K562 treated with DMSO at 1 percent for 4 hours (cell line): Measurements from ENCODE around the gene MME. TPM values are rescaled to one million over a fixed set of nuclear protein-coding genes. Genes with fewer than 3 reads are reported as not detected.

Experiments
- total RNA-seq: library from RNA; unstranded; fragments of 300-600 nt; gene quantifications from 2 replicates; pipeline ENCODE4 v1.2.3, GENCODE V29; 2022; ENCODE audit not compliant: insufficient read depth

Gene MME
- total RNA-seq: 1.3 and 2.2 TPM in 2 replicates

DNA sequence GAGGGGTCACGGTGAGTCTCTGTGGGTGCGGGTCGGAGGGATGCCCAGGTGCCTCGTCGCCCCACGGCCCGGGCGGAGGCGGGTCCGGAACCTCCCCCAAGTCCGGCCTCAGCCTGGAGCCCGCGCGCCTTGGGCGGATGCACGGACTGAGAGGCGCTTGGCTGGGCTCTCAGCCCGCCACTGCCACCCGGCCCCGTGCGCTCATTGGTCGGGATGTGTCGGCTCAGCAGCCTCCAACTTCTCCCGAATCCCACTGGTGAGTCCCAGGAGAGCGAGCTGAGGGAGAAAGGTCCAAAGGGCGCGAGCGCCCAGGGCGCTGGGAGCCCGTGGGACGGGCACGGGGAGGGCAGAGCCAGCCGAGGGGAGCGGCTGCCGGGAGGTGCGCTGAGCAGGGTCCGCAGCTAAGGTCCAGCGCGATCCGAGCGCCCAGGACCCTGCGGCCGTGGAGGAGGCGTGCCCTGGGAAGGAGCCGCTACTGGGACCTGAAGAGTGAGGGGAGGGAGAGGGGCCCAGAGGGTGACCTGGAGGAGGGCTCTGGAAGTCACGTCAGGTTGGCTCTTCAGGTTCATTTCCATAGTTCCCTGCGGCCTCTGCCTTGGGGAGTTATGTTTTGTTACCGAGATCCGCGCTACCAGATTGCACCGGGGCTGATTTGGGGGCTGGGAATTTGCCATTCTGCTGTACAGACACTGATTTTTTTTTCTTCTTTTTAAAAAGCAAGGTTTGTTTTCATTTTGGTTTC is at the start of gene MME:
Gene MME (plus strand): TSS at position 574 of the 742 bp plus-strand sequence. CDS start 3,849 bp downstream, outside the sequence.

Other genes with a start within 250 kb of the MME start
- not detected in 2 replicates for gene STRIT1, start 213.4 kb downstream of the MME start, total RNA-seq